ENCODE results near the gene ARMC8. TPM values are rescaled to one million over a fixed set of nuclear protein-coding genes. Genes with fewer than 3 reads are reported as not detected.

ARMC8 gene
- total and polyA plus RNA-seq, 2 donors (not counting 1 experiment from before 2014, with no cell fraction given), result 35.3 to 81.1 TPM

- no peaks in the 10 kb centered on the region for H4K20me1 ChIP-seq (ENCODE audit: control insufficient read depth, insufficient read depth, low read length, poor library complexity, severe bottlenecking)
- H2AFZ ChIP-seq (ENCODE audit: insufficient read depth, low read depth, low read length, poor library complexity, severe bottlenecking), result no peak overlapping the region
- DNase-seq (no peak), ATAC-seq (ENCODE audit: low read depth) (no peak)
- ChIA-PET POLR2A (no interaction called here), CTCF (no interaction called here)
- no peaks in the 10 kb centered on the region for H3K9me3 ChIP-seq (ENCODE audit: control extremely low read depth in 1 of 3, control insufficient read depth in 2 of 3, insufficient read depth in 1 of 3, low read length in 2 of 3)
- no peak overlapping the region for H3K9ac ChIP-seq (ENCODE audit: low read length)
- H3K4me3 Mint-ChIP-seq, result no peak overlapping the region
- H3K27ac ChIP-seq (ENCODE audit: low read length in 2 of 2), result no peak overlapping the region
- H3K4me1 Mint-ChIP-seq, result no peaks in the 10 kb centered on the region
- no peak overlapping the region for H3K4me3 ChIP-seq (ENCODE audit: control extremely low read depth in 1 of 5, extremely low read depth in 1 of 5, insufficient read depth in 1 of 5, low read depth in 2 of 5, low read length in 4 of 5)
- H3K79me2 ChIP-seq (ENCODE audit: control insufficient read depth, insufficient read depth, low read length), result no peaks in the 10 kb centered on the region
- TF ChIP-seq CTCF (IDR thresholded peaks at IDR 0.05), result no peak
- TF ChIP-seq EZH2 (IDR thresholded peaks at IDR 0.05; ENCODE audit: borderline replicate concordance, insufficient read depth, low read depth, low read length, poor library complexity, severe bottlenecking), result no peak
- H3K4me2 ChIP-seq (replicated peaks; ENCODE audit: low read depth, low read length, poor library complexity, severe bottlenecking), result no peak overlapping the region
- no peaks in the 10 kb centered on the region for H3K4me1 ChIP-seq (ENCODE audit: control insufficient read depth in 2 of 2, insufficient read depth in 2 of 2, low read length in 2 of 2)
- no peak overlapping the region for H3K27ac Mint-ChIP-seq
- intact Hi-C loops (cut with micrococcal nuclease), result no loop called here
- no peaks in the 10 kb centered on the region for H3K9me3 Mint-ChIP-seq (ENCODE audit: insufficient read depth)
- H3K27me3 Mint-ChIP-seq, result no peaks in the 10 kb centered on the region
- H3K27me3 ChIP-seq (replicated peaks in 1 of 4; ENCODE audit: control extremely low read depth in 1 of 4, control insufficient read depth in 3 of 4, insufficient read depth in 4 of 4, low read length in 3 of 4), result no peaks in the 10 kb centered on the region
- peaks cover 4 to 64% of the 10 kb centered on the region in 2 experiments for H3K36me3 ChIP-seq (replicated peaks in 1 of 2; ENCODE audit: control extremely low read depth in 1 of 2, control insufficient read depth in 1 of 2, extremely low read depth in 1 of 2, insufficient read depth in 2 of 2, low read length in 1 of 2)
- WGBS (ENCODE audit: insufficient coverage), result 93% methylated on average over 2 of the region's 2 CpGs
Observed at GRCh38 chr3:138284957-138285477, 97.9 kb downstream of the ARMC8 start.

GRCh38 chr3:138289260-138289659 is 102.2 kb downstream of the ARMC8 start:
- Mint-ChIP-seq H3K4me3 (no peak overlapping the region), H3K27ac (no peak overlapping the region), H3K9me3 (ENCODE audit: insufficient read depth) (no peaks in the 10 kb centered on the region), H3K4me1 (no peaks in the 10 kb centered on the region), H3K27me3 (no peaks in the 10 kb centered on the region)
- ATAC-seq (ENCODE audit: low read depth), result no peak
- POLR2A ChIA-PET, result no interaction called here
- Histone ChIP-seq H3K27me3 (replicated peaks in 1 of 4; ENCODE audit: control extremely low read depth in 1 of 4, control insufficient read depth in 3 of 4, insufficient read depth in 4 of 4, low read length in 3 of 4) (no peaks in the 10 kb centered on the region), H2AFZ (ENCODE audit: insufficient read depth, low read depth, low read length, poor library complexity, severe bottlenecking) (no peak overlapping the region), H3K27ac (ENCODE audit: low read length in 2 of 2) (no peak overlapping the region), H3K79me2 (ENCODE audit: control insufficient read depth, insufficient read depth, low read length) (no peaks in the 10 kb centered on the region), H4K20me1 (ENCODE audit: control insufficient read depth, insufficient read depth, low read length, poor library complexity, severe bottlenecking) (no peaks in the 10 kb centered on the region), H3K4me3 (ENCODE audit: control extremely low read depth in 1 of 5, extremely low read depth in 1 of 5, insufficient read depth in 1 of 5, low read depth in 2 of 5, low read length in 4 of 5) (no peak overlapping the region), H3K36me3 (replicated peaks in 1 of 2; ENCODE audit: control extremely low read depth in 1 of 2, control insufficient read depth in 1 of 2, extremely low read depth in 1 of 2, insufficient read depth in 2 of 2, low read length in 1 of 2) (peaks cover 14 to 82% of the 10 kb centered on the region in 2 experiments), H3K4me1 (ENCODE audit: control insufficient read depth in 2 of 2, insufficient read depth in 2 of 2, low read length in 2 of 2) (no peaks in the 10 kb centered on the region), H3K9me3 (ENCODE audit: control extremely low read depth in 1 of 3, control insufficient read depth in 2 of 3, insufficient read depth in 1 of 3, low read length in 2 of 3) (no peaks in the 10 kb centered on the region), H3K9ac (ENCODE audit: low read length) (no peak overlapping the region), H3K4me2 (replicated peaks; ENCODE audit: low read depth, low read length, poor library complexity, severe bottlenecking) (no peak overlapping the region)
- intact Hi-C loops (cut with micrococcal nuclease), result no loop called here
- 93% methylated on average over 2 of the region's 2 CpGs for WGBS (ENCODE audit: insufficient coverage)
- no peak for DNase-seq
- CTCF ChIA-PET, result no interaction called here
- TF ChIP-seq CTCF (IDR thresholded peaks at IDR 0.05) (no peak), EZH2 (IDR thresholded peaks at IDR 0.05; ENCODE audit: borderline replicate concordance, insufficient read depth, low read depth, low read length, poor library complexity, severe bottlenecking) (no peak)

All from B cell (primary cell).